Trophoblast cell (in vitro differentiated cells and primary cell): ENCODE data around the gene UBALD1.

Experiments used
- DNase-seq, 2 donors: peaks; one replicate each; pipeline ENCODE4 v3.0.0-alpha.2; 2016
- H2AFZ ChIP-seq: 2 replicates; pipeline ENCODE4 v1.6.1; 2013; ENCODE audit warnings: low read length, moderate library complexity, mild to moderate bottlenecking; ENCODE audit not compliant: insufficient read depth, poor library complexity
- H2AK5ac ChIP-seq: 2 replicates; pipeline ENCODE4 v1.6.1; 2013; ENCODE audit warnings: mild to moderate bottlenecking, low read length
- H2BK120ac ChIP-seq: 2 replicates; pipeline ENCODE4 v1.6.1; 2013; ENCODE audit warnings: low read length, mild to moderate bottlenecking, moderate library complexity; ENCODE audit not compliant: insufficient read depth, poor library complexity
- H2BK12ac ChIP-seq: 2 replicates; pipeline ENCODE4 v1.6.1; 2013; ENCODE audit warnings: mild to moderate bottlenecking, low read length, moderate library complexity
- H2BK5ac ChIP-seq: 2 replicates; pipeline ENCODE4 v1.6.1; 2013; ENCODE audit warnings: low read length, low read depth, moderate library complexity, mild to moderate bottlenecking; ENCODE audit not compliant: poor library complexity
- H3K14ac ChIP-seq: 2 replicates; pipeline ENCODE4 v1.6.1; 2013; ENCODE audit warnings: mild to moderate bottlenecking, low read length
- H3K18ac ChIP-seq: 2 replicates; pipeline ENCODE4 v1.6.1; 2013; ENCODE audit warnings: mild to moderate bottlenecking, low read length
- H3K23ac ChIP-seq: 2 replicates; pipeline ENCODE4 v1.6.1; 2013; ENCODE audit warnings: low read length
- H3K27ac ChIP-seq: 2 replicates; pipeline ENCODE4 v1.5.1; 2013; ENCODE audit warnings: low read depth, mild to moderate bottlenecking, inconsistent platforms, low read length, moderate library complexity
- H3K27me3 ChIP-seq: 2 replicates; pipeline ENCODE4 v1.6.1; 2013; ENCODE audit warnings: inconsistent platforms, mild to moderate bottlenecking, low read length, moderate library complexity; ENCODE audit not compliant: insufficient read depth
- H3K36me3 ChIP-seq, 2 experiments: 1 replicate in 1 of 2; 2 replicates in 1 of 2; pipeline ENCODE4 v1.6.1; 2013; ENCODE audit warnings: low read length in 2 of 2, mild to moderate bottlenecking in 2 of 2, moderate library complexity in 1 of 2; ENCODE audit not compliant: insufficient read depth in 2 of 2, control insufficient read depth in 1 of 2
- H3K4ac ChIP-seq: 2 replicates; pipeline ENCODE4 v1.6.1; 2013; ENCODE audit warnings: low read depth, mild to moderate bottlenecking, low read length, moderate library complexity
- H3K4me1 ChIP-seq, 2 experiments: 1 replicate in 1 of 2; 2 replicates in 1 of 2; pipeline ENCODE4 v1.6.1; 2013; ENCODE audit warnings: low read length in 2 of 2, mild to moderate bottlenecking in 2 of 2, moderate library complexity in 1 of 2; ENCODE audit not compliant: insufficient read depth in 2 of 2, control insufficient read depth in 1 of 2
- H3K4me2 ChIP-seq: 2 replicates; pipeline ENCODE4 v1.6.1; 2013; ENCODE audit warnings: inconsistent platforms, mild to moderate bottlenecking, low read length, moderate library complexity
- H3K4me3 ChIP-seq: 2 replicates; pipeline ENCODE4 v1.5.1; 2013; ENCODE audit warnings: mild to moderate bottlenecking, low read depth, low read length, inconsistent platforms
- H3K79me1 ChIP-seq: one replicate; pipeline ENCODE4 v1.6.1; 2013; ENCODE audit warnings: low read length
- H3K79me2 ChIP-seq: 2 replicates; pipeline ENCODE4 v1.6.1; 2013; ENCODE audit warnings: low read length, mild to moderate bottlenecking; ENCODE audit not compliant: control insufficient read depth, insufficient read depth, poor library complexity
- H3K9ac ChIP-seq: 2 replicates; pipeline ENCODE4 v1.6.1; 2013; ENCODE audit warnings: mild to moderate bottlenecking, low read length
- H3K9me3 ChIP-seq: 2 replicates; pipeline ENCODE4 v1.6.1; 2013; ENCODE audit warnings: low read depth, mild to moderate bottlenecking, control low read depth, inconsistent platforms, low read length; ENCODE audit not compliant: insufficient read depth
- H4K12ac ChIP-seq: 2 replicates; pipeline ENCODE4 v1.6.1; 2013; ENCODE audit warnings: low read depth, mild to moderate bottlenecking, low read length, moderate library complexity
- H4K8ac ChIP-seq: 2 replicates; pipeline ENCODE4 v1.6.1; 2013; ENCODE audit warnings: low read depth, mild to moderate bottlenecking, low read length, moderate library complexity
- H4K91ac ChIP-seq: one replicate; pipeline ENCODE4 v1.6.1; 2013; ENCODE audit warnings: low read depth, mild to moderate bottlenecking, low read length, moderate library complexity
- WGBS: extraction: QIAGEN DNeasy Blood & Tissue Kit; methylation state at CpG from one replicate; pipeline ENCODE4 v1.1.7; 2013; ENCODE audit warnings: missing lambda C conversion rate; ENCODE audit not compliant: insufficient read length, insufficient coverage; ENCODE audit errors: extremely low coverage; 5-methylcytosine and 5-hydroxymethylcytosine counted together

Gene UBALD1

GRCh38 chr16:4599037-4599436 lies 15.7 kb downstream of the UBALD1 start:
- Histone ChIP-seq H3K27me3 (no peaks in the 10 kb centered on the region), H4K12ac (no peak overlapping the region), H3K36me3 (no peaks in the 10 kb centered on the region), H3K14ac (no peak overlapping the region), H3K79me2 (no peaks in the 10 kb centered on the region), H3K9ac (no peak overlapping the region), H2BK120ac (no peak overlapping the region), H4K91ac (no peak overlapping the region), H3K23ac (no peak overlapping the region), H3K4me2 (no peak overlapping the region), H4K8ac (no peak overlapping the region), H3K27ac (no peak overlapping the region), H2AK5ac (no peak overlapping the region), H3K9me3 (peaks cover 3% of the 10 kb centered on the region), H3K4me1 (no peaks in the 10 kb centered on the region), H3K4ac (no peak overlapping the region), H2BK12ac (no peak overlapping the region), H3K4me3 (no peak overlapping the region), H2AFZ (no peak overlapping the region), H3K79me1 (no peaks in the 10 kb centered on the region), H3K18ac (no peak overlapping the region), H2BK5ac (no peak overlapping the region)
- no CpG with 5 or more reads among the region's 10 CpGs for WGBS
- no peak for DNase-seq

GRCh38 chr16:4597174-4597573 lies 17.5 kb downstream of the UBALD1 start:
- no CpG with 5 or more reads among the region's 9 CpGs for WGBS
- Histone ChIP-seq H4K8ac (no peak overlapping the region), H3K9me3 (peaks cover 3% of the 10 kb centered on the region), H2AFZ (no peak overlapping the region), H3K27me3 (no peaks in the 10 kb centered on the region), H3K79me2 (no peaks in the 10 kb centered on the region), H3K18ac (no peak overlapping the region), H3K27ac (no peak overlapping the region), H3K23ac (no peak overlapping the region), H4K12ac (no peak overlapping the region), H3K4me3 (no peak overlapping the region), H3K4me2 (no peak overlapping the region), H4K91ac (no peak overlapping the region), H2BK12ac (no peak overlapping the region), H3K4me1 (no peaks in the 10 kb centered on the region), H3K14ac (no peak overlapping the region), H3K79me1 (no peaks in the 10 kb centered on the region), H3K36me3 (no peaks in the 10 kb centered on the region), H3K9ac (no peak overlapping the region), H2BK5ac (no peak overlapping the region), H2BK120ac (no peak overlapping the region), H2AK5ac (no peak overlapping the region), H3K4ac (no peak overlapping the region)
- no peak for DNase-seq

GRCh38 chr16:4594433-4595410 lies 20.0 kb downstream of the UBALD1 start:
- Histone ChIP-seq H4K12ac (no peak overlapping the region), H3K18ac (no peak overlapping the region), H4K91ac (no peak overlapping the region), H3K23ac (no peak overlapping the region), H3K4ac (no peak overlapping the region), H3K36me3 (no peaks in the 10 kb centered on the region), H3K4me3 (no peak overlapping the region), H2AFZ (no peak overlapping the region), H2BK120ac (no peak overlapping the region), H3K9ac (no peak overlapping the region), H3K79me1 (no peaks in the 10 kb centered on the region), H3K27me3 (no peaks in the 10 kb centered on the region), H2BK12ac (no peak overlapping the region), H3K9me3 (peaks cover 3% of the 10 kb centered on the region), H2AK5ac (no peak overlapping the region), H2BK5ac (no peak overlapping the region), H3K79me2 (no peaks in the 10 kb centered on the region), H3K4me1 (no peaks in the 10 kb centered on the region), H4K8ac (no peak overlapping the region), H3K14ac (no peak overlapping the region), H3K4me2 (no peak overlapping the region), H3K27ac (no peak overlapping the region)
- DNase-seq = no peak
- no CpG with 5 or more reads among the region's 38 CpGs for WGBS

- no peak overlapping the region for H3K9ac ChIP-seq
- H3K4me3 ChIP-seq = no peak overlapping the region
- H3K79me1 ChIP-seq = no peaks in the 10 kb centered on the region
- no peak overlapping the region for H3K23ac ChIP-seq
- no peak overlapping the region for H3K4me2 ChIP-seq
- H3K36me3 ChIP-seq = no peaks in the 10 kb centered on the region
- H4K8ac ChIP-seq = no peak overlapping the region
- no peak overlapping the region for H2BK12ac ChIP-seq
- no peak overlapping the region for H3K14ac ChIP-seq
- H3K27ac ChIP-seq = no peak overlapping the region
- H3K27me3 ChIP-seq = no peaks in the 10 kb centered on the region
- H2AK5ac ChIP-seq = no peak overlapping the region
- H4K12ac ChIP-seq = no peak overlapping the region
- no peak overlapping the region for H3K4ac ChIP-seq
- peaks cover 4% of the 10 kb centered on the region for H3K9me3 ChIP-seq
- no peak overlapping the region for H4K91ac ChIP-seq
- no peak overlapping the region for H2BK5ac ChIP-seq
- no peak overlapping the region for H2BK120ac ChIP-seq
- H2AFZ ChIP-seq = no peak overlapping the region
- no peaks in the 10 kb centered on the region for H3K79me2 ChIP-seq
- H3K18ac ChIP-seq = no peak overlapping the region
- WGBS = no CpG with 5 or more reads among the region's 16 CpGs
- DNase-seq = no peak
- H3K4me1 ChIP-seq = no peaks in the 10 kb centered on the region
Measured at GRCh38 chr16:4593086-4593485, 21.6 kb downstream of the UBALD1 start.
